Spleen (tissue), 11 donors: ENCODE measurements around the gene PPCS. TPM values are rescaled to one million over a fixed set of nuclear protein-coding genes. Genes with fewer than 3 reads are reported as not detected.

Experiments
- DNase-seq: peaks from one replicate; pipeline ENCODE4 v3.0.0-alpha.2; 2020
- H3K27ac ChIP-seq, 8 donors: fragments of 200-600 bp; sonication (generic) in 7 of 8; 1 replicate in 4 of 8; 2 replicates in 4 of 8; pipeline versions ENCODE4 v1.5.0 to v1.8.0; 2016 to 2021; ENCODE audit warnings: inconsistent platforms in 4 of 8, mild to moderate bottlenecking in 4 of 8, moderate library complexity in 1 of 8
- H3K27me3 ChIP-seq, 7 donors: fragments of 200-600 bp; sonication (generic) in 6 of 7; replicated peaks in 1 of 7; 1 replicate in 4 of 7; 2 replicates in 3 of 7; pipeline versions ENCODE4 v1.5.0 to v1.8.0; 2016 to 2021; ENCODE audit warnings: inconsistent platforms in 3 of 7, mild to moderate bottlenecking in 1 of 7
- H3K36me3 ChIP-seq, 6 donors: fragments of 200-600 bp; sonication (generic) in 5 of 6; 1 replicate in 4 of 6; 2 replicates in 2 of 6; pipeline versions ENCODE4 v1.5.0 to v1.8.0; 2016 to 2021; ENCODE audit warnings: inconsistent platforms in 2 of 6
- H3K4me1 ChIP-seq, 6 donors: fragments of 200-600 bp; sonication (generic) in 5 of 6; 1 replicate in 3 of 6; 2 replicates in 3 of 6; pipeline versions ENCODE4 v1.5.0 to v1.8.0; 2016 to 2021; ENCODE audit warnings: inconsistent platforms in 3 of 6
- H3K4me3 ChIP-seq, 8 donors: fragments of 200-600 bp; sonication (generic) in 7 of 8; 1 replicate in 4 of 8; 2 replicates in 4 of 8; pipeline versions ENCODE4 v1.5.0 to v1.8.0; 2016 to 2021; ENCODE audit warnings: inconsistent platforms in 4 of 8, mild to moderate bottlenecking in 4 of 8, moderate library complexity in 2 of 8
- H3K9me3 ChIP-seq, 8 donors: fragments of 200-600 bp; sonication (generic) in 7 of 8; 1 replicate in 4 of 8; 2 replicates in 4 of 8; pipeline versions ENCODE4 v1.5.0 to v1.8.0; 2016 to 2021; ENCODE audit warnings: inconsistent platforms in 4 of 8
- POLR2A ChIP-seq, 3 donors: fragments of 450-650 bp; IDR thresholded peaks; one replicate each; pipeline ENCODE4 v1.5.1; 2017; ENCODE audit warnings: antibody characterized with exemption in 3 of 3, mild to moderate bottlenecking in 1 of 3
- POLR2AphosphoS5 ChIP-seq, 3 donors: sonication (generic); formaldehyde crosslinking; IDR thresholded peaks; one replicate each; pipeline ENCODE4 v1.5.1; 2017; ENCODE audit warnings: antibody characterized with exemption in 3 of 3
- WGBS, 5 donors: extraction: QIAGEN DNeasy Blood & Tissue Kit in 3 of 5; methylation state at CpG; one replicate each; pipeline versions ENCODE4 v1.1.5 to v1.1.7; 2013 to 2018; 5-methylcytosine and 5-hydroxymethylcytosine counted together
- intact Hi-C: fragments of 100-400 bp; cut with DNase I; formaldehyde crosslinking; loops from one replicate; pipeline ENCODE4 v1.15.0; 2023; ENCODE audit warnings: low total_unique reads
- polyA plus RNA-seq, 3 donors: library from polyadenylated mRNA; stranded (reverse); fragments of 200-250 nt; gene quantifications; one replicate each; pipeline ENCODE4 v1.2.1, GENCODE V29; 2013
- total RNA-seq, 7 donors: library from RNA; depleted of rRNA in 3 of 7; stranded (reverse); fragments of >200 nt in 3 of 7; fragmentation: NEBNext Ultra II Directional in 4 of 7; extraction: Animal tissue kit (Norgen Biotek cat#: 25700) in 4 of 7; gene quantifications; one replicate each; pipeline versions ENCODE4 v1.1.0 to v1.2.1, GENCODE V29; 2016 to 2021
- TF ChIP-seq, protein P1 (sequence below), 11 experiments: fragments of 200-600 bp in 7 of 11; fragments of 450-650 bp in 4 of 11; sonication (generic) in 4 of 11; IDR thresholded peaks in 8 of 11; conservative IDR thresholded peaks in 3 of 11; 1 replicate in 7 of 11; 2 replicates in 4 of 11; pipeline versions ENCODE4 v1.4.0 to v1.8.0; 2016 to 2021; ENCODE audit warnings: antibody characterized with exemption in 11 of 11, inconsistent platforms in 4 of 11, mild to moderate bottlenecking in 1 of 11
- donor health status: healthy with polysubstance abuse.
- donor health status: DM: no; HTN: no; CAD: no; lungs with moderate emphysema.
- donor health status: DM: no; HTN: no; CAD: no.
- donor health status: Bipolar disorder and iron deficiency.
- donor health status: healthy.
- donor health status: DM: no; HTN: no; CAD: no.
- donor health status: DM: yes; HTN: yes; CAD: no.

Gene PPCS
- total and polyA plus RNA-seq, 10 donors: 48.4 to 96.3 (median 57.3) TPM

- Histone ChIP-seq H3K36me3 (no peaks in the 10 kb centered on the region), H3K27me3 (no peaks in the 10 kb centered on the region), H3K4me1 (no peaks in the 10 kb centered on the region), H3K4me3 (no peak overlapping the region), H3K27ac (no peak overlapping the region), H3K9me3 (no peaks in the 10 kb centered on the region)
- intact Hi-C loops: no loop called here
- WGBS, 5 donors: 86 to 90% (median 89%) methylated on average over 1 of the region's 1 CpG
- no peak for DNase-seq
- TF ChIP-seq POLR2AphosphoS5 (IDR thresholded peaks at IDR 0.05) (no peak), POLR2A (IDR thresholded peaks at IDR 0.05) (no peak)
- TF ChIP-seq, protein P1, sequence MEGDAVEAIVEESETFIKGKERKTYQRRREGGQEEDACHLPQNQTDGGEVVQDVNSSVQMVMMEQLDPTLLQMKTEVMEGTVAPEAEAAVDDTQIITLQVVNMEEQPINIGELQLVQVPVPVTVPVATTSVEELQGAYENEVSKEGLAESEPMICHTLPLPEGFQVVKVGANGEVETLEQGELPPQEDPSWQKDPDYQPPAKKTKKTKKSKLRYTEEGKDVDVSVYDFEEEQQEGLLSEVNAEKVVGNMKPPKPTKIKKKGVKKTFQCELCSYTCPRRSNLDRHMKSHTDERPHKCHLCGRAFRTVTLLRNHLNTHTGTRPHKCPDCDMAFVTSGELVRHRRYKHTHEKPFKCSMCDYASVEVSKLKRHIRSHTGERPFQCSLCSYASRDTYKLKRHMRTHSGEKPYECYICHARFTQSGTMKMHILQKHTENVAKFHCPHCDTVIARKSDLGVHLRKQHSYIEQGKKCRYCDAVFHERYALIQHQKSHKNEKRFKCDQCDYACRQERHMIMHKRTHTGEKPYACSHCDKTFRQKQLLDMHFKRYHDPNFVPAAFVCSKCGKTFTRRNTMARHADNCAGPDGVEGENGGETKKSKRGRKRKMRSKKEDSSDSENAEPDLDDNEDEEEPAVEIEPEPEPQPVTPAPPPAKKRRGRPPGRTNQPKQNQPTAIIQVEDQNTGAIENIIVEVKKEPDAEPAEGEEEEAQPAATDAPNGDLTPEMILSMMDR (IDR thresholded peaks at IDR 0.05 in 8 of 11, conservative IDR thresholded peaks at IDR 0.05 in 3 of 11): no peak
Observed at GRCh38 chr1:42418516-42418915, 37.8 kb upstream of the PPCS start.

DNA sequence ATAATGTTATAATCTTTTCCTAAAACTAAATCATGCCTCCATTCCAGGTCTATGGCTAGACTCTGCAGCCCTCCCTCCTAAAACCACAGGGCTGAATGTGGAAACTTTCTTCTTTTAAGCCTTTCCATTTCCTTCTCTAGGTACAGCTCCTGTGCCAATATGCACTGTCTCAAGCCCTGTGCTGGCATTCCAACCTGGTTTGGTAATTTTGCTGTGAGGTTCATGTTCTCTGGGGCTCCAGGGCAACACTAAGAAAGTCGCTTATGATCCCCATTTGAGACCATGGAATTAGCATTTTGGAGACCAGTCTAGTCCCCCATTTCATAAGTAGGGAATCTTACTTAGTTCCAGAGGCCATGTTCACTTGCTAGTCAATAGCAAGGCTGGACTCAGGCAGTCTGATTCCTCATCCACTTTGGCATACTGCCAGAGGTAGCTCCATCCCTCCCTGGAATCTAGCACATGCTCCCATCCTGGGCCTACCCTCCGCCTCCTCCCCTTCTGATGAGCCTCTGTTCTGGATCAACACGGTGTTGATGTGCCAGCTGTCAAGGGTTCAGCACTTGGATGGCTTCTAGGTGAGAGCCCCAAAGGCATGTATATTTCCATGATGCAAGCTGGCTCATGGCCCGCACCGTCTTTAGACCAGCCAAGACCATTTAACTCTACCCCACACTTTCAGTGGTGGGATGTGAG is 37.1 kb upstream of the PPCS start:
- TF ChIP-seq POLR2A (IDR thresholded peaks at IDR 0.05): no peak
- Histone ChIP-seq H3K4me3 (no peak overlapping the region), H3K9me3 (no peaks in the 10 kb centered on the region), H3K4me1 (no peaks in the 10 kb centered on the region), H3K27ac (no peak overlapping the region), H3K36me3 (no peaks in the 10 kb centered on the region), H3K27me3 (no peaks in the 10 kb centered on the region)
- WGBS, 5 donors: 88 to 97% (median 91%) methylated on average over 5 of the region's 5 CpGs
- DNase-seq: no peak
- intact Hi-C loops: no loop called here

DNA sequence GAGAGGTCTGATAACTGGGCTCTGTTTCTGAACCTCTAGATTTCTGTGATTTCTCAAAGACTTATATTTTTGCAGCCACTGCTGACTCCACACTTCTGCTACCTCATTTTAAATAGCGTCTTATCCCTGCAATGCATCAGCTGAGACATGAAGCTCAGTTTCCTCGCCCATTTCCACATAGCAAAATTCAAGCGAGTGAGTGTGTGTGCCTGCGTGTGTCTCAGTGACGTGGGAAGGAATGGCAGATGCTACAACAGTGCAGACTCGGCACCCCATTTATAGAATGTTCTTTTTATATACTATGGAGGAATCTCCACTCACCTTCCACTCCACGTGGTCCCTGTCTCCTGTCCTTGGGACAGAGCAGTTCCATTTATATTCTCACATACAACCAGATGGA is 36.2 kb upstream of the PPCS start:
- H3K27ac ChIP-seq: no peak overlapping the region

DNA sequence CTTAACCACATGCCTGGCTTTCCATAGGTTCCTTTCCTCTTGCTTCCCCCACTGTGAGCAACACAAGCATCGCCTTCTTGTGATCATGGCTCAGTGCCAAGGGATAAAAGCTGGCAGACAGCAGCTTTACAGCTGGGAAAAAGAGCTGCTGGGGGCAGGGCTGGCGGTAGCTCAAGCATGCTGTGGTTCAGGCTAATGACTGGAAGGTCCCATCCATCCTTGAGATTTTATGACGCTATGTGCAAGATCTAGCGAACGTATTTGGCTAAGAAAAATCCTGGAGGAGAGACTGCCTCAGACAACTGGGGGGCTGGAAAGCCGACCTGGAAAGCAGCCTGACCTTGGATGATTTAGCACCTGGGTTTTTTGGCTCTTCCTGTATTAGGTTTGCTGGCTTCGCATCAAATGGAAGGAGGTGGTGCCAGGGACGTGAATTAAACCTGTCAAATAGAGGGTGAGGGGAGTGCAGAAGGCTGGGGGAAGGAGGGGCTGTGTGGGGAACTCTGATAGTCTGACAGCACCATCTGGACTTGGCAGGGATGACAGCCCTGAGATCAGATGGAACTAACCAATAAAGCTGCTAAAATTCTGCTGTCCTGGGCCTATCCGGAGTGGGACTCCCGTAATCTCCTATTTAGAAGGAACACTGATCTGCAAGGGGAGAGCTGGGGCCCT is 35.3 kb upstream of the PPCS start:
- no peak for DNase-seq
- TF ChIP-seq POLR2A (IDR thresholded peaks at IDR 0.05): no peak
- TF ChIP-seq, protein P1 (IDR thresholded peaks at IDR 0.05 in 8 of 11, conservative IDR thresholded peaks at IDR 0.05 in 3 of 11): no peak
- TF ChIP-seq POLR2AphosphoS5 (IDR thresholded peaks at IDR 0.05): no peak
- H3K4me1 ChIP-seq: no peaks in the 10 kb centered on the region
- no peak overlapping the region for H3K4me3 ChIP-seq
- H3K36me3 ChIP-seq: no peaks in the 10 kb centered on the region
- H3K27me3 ChIP-seq: no peaks in the 10 kb centered on the region
- intact Hi-C loops: no loop called here
- 30 to 46% (median 39%) methylated on average over 10 of the region's 10 CpGs for WGBS, 5 donors
- no peaks in the 10 kb centered on the region for H3K9me3 ChIP-seq
- no peak overlapping the region for H3K27ac ChIP-seq

More for the DNA sequence above, 36.2 kb upstream of the PPCS start:
- WGBS, 5 donors: 74 to 91% (median 91%) methylated on average over 7 of the region's 7 CpGs
- H3K4me1 ChIP-seq: no peaks in the 10 kb centered on the region
- no peaks in the 10 kb centered on the region for H3K27me3 ChIP-seq
- H3K36me3 ChIP-seq: no peaks in the 10 kb centered on the region
- H3K9me3 ChIP-seq: no peaks in the 10 kb centered on the region
- intact Hi-C loops: no loop called here
- no peak overlapping the region for H3K4me3 ChIP-seq
- DNase-seq: no peak
- TF ChIP-seq, protein P1 (IDR thresholded peaks at IDR 0.05 in 8 of 11, conservative IDR thresholded peaks at IDR 0.05 in 3 of 11): no peak
- no peak for TF ChIP-seq POLR2A (IDR thresholded peaks at IDR 0.05)
